ENCODE results near the gene FKBP11.

Gene FKBP11

GRCh38 chr12:48961801-48962200 is 36.5 kb upstream of the FKBP11 start:
- no peak overlapping the region for H3K4me3 ChIP-seq (replicated peaks; ENCODE audit: low read depth, low read length)
- DNase-seq (ENCODE audit: extremely low read depth, low read depth) = no peak
- no peak for TF ChIP-seq CTCF (IDR thresholded peaks at IDR 0.05; ENCODE audit: low read depth, low read length, missing control alignments)

- DNase-seq (ENCODE audit: extremely low read depth, low read depth) = no peak
- no peak for TF ChIP-seq CTCF (IDR thresholded peaks at IDR 0.05; ENCODE audit: low read depth, low read length, missing control alignments)
- H3K4me3 ChIP-seq (replicated peaks; ENCODE audit: low read depth, low read length) = no peak overlapping the region
Observed at GRCh38 chr12:48961331-48961730, 36.0 kb upstream of the FKBP11 start.

- no peak overlapping the region for H3K4me3 ChIP-seq (replicated peaks; ENCODE audit: low read depth, low read length)
- TF ChIP-seq CTCF (IDR thresholded peaks at IDR 0.05; ENCODE audit: low read depth, low read length, missing control alignments) = no peak
- no peak for DNase-seq (ENCODE audit: extremely low read depth, low read depth)
Observed at GRCh38 chr12:48960834-48961233, 35.5 kb upstream of the FKBP11 start.

GRCh38 chr12:48958049-48958388 is 32.7 kb upstream of the FKBP11 start:
- no peak for TF ChIP-seq CTCF (IDR thresholded peaks at IDR 0.05; ENCODE audit: low read depth, low read length, missing control alignments)
- DNase-seq (ENCODE audit: extremely low read depth, low read depth) = no peak
- H3K4me3 ChIP-seq (replicated peaks; ENCODE audit: low read depth, low read length) = peak overlapping the region; percentile 86

- H3K4me3 ChIP-seq (replicated peaks; ENCODE audit: low read depth, low read length) = peak within 1 kb of the TSS; percentile 86
- TF ChIP-seq CTCF (IDR thresholded peaks at IDR 0.05; ENCODE audit: low read depth, low read length, missing control alignments) = no peak
- DNase-seq (ENCODE audit: extremely low read depth, low read depth) = peak; percentile 69
Observed at GRCh38 chr12:48957141-48958048, 32.1 kb upstream of the FKBP11 start, which contains the start of gene ARF3. ARF3 (minus strand) TSS chr12:48957487; CDS start chr12:48941095, 16,392 bp downstream.

- DNase-seq (ENCODE audit: extremely low read depth, low read depth) = peak; percentile 85
- peak overlapping the region; percentile 86 for H3K4me3 ChIP-seq (replicated peaks; ENCODE audit: low read depth, low read length)
- no peak for TF ChIP-seq CTCF (IDR thresholded peaks at IDR 0.05; ENCODE audit: low read depth, low read length, missing control alignments)
Observed at GRCh38 chr12:48956279-48957140, 31.2 kb upstream of the FKBP11 start.
